OCI-LY7 (cell line): ENCODE measurements around the gene PLXNB1.

ENCODE experiments used
- CTCF ChIP-seq: fragments of 200-600 bp; sonication (generic); conservative IDR thresholded peaks from 2 replicates; pipeline ENCODE4 v1.5.1; 2014; ENCODE audit warnings: mild to moderate bottlenecking, antibody characterized with exemption, low read length, moderate library complexity, mixed read lengths
- EZH2phosphoT487 ChIP-seq: fragments of 200-600 bp; sonication (generic); IDR thresholded peaks from 2 replicates; pipeline ENCODE4 v1.6.1; 2018; ENCODE audit warnings: low read depth, borderline replicate concordance, mild to moderate bottlenecking, mixed run types, antibody characterized with exemption, low read length, moderate library complexity, mixed read lengths

DNA sequence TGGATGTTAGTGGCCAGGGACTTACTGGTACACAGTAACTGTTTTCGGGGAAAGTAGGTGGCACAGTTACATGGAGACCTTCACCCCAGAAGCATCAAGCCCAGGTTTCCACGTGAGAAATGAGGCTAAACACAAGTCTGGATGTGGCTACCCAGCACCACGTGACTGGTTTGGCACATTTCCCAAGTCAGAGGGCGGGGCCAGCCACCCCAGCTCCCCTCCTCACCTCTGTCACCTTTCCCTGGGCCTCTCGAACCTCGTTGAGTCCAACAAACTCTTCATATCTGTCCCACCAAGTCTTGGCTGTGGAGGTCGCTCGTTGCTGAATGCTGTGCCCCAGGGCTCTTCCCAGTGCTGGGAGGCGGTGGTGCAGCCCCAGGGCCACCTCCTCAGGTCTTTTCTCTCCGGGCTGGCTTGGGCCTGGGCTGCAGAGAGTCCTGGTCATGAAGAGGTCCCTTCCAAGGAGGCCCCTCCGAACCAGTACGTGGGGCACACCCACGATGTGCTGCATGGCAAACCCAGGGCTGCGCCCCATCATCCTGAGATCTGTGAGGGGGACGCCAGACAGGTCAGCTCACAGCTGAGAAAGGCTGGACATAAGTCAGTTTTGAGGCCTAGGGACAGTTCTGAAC is 4.8 kb upstream of the PLXNB1 start:
- TF ChIP-seq CTCF: no peak
- no peak for TF ChIP-seq EZH2phosphoT487
